Skeletal muscle cell (primary cell): ENCODE measurements around the gene CNOT6.
"Not testable (repeated sequence)": the region's sequence is repeated elsewhere in the genome, so short reads cannot be mapped to it uniquely, and the experiment has no call there.

Source experiments
- DNase-seq: peaks from one replicate; pipeline ENCODE4 v3.0.0-alpha.2; 2010; ENCODE audit warnings: low read depth
- H3K4me3 ChIP-seq: 2 replicates; pipeline ENCODE4 v1.5.1; 2011; ENCODE audit warnings: low read depth, mild to moderate bottlenecking, control low read depth, low read length, moderate library complexity

The CNOT6 gene

GRCh38 chr5:180500300-180500699, 6.1 kb downstream of the CNOT6 start:
- DNase-seq, H3K4me3 ChIP-seq: not testable (repeated sequence)

- no peak overlapping the region for H3K4me3 ChIP-seq
- no peak for DNase-seq
These were observed 13.5 kb downstream of the CNOT6 start for GRCh38 chr5:180507661-180508060.

GRCh38 chr5:180515294-180515693, 21.1 kb downstream of the CNOT6 start:
- no peak overlapping the region for H3K4me3 ChIP-seq
- DNase-seq = no peak

GRCh38 chr5:180515974-180516373, 21.8 kb downstream of the CNOT6 start:
- not testable (repeated sequence) for H3K4me3 ChIP-seq, DNase-seq

- no peak overlapping the region for H3K4me3 ChIP-seq
- DNase-seq = no peak
These were observed 22.3 kb downstream of the CNOT6 start for GRCh38 chr5:180516440-180516839.

GRCh38 chr5:180519098-180519497, 24.9 kb downstream of the CNOT6 start:
- DNase-seq = no peak

GRCh38 chr5:180521101-180521500, 26.9 kb downstream of the CNOT6 start:
- no peak overlapping the region for H3K4me3 ChIP-seq
- DNase-seq = no peak

More at GRCh38 chr5:180519098-180519497, 24.9 kb downstream of the CNOT6 start:
- no peak overlapping the region for H3K4me3 ChIP-seq

- no peak for DNase-seq
These were observed 27.4 kb downstream of the CNOT6 start for GRCh38 chr5:180521591-180521990.

GRCh38 chr5:180522330-180522729, 28.2 kb downstream of the CNOT6 start:
- no peak overlapping the region for H3K4me3 ChIP-seq
- DNase-seq = no peak

More at GRCh38 chr5:180521591-180521990, 27.4 kb downstream of the CNOT6 start:
- no peak overlapping the region for H3K4me3 ChIP-seq

- H3K4me3 ChIP-seq = no peak overlapping the region
- DNase-seq = peak; percentile 41
These were observed 29.7 kb downstream of the CNOT6 start for GRCh38 chr5:180523629-180524466.

GRCh38 chr5:180525399-180525798, 31.2 kb downstream of the CNOT6 start:
- H3K4me3 ChIP-seq = no peak overlapping the region

GRCh38 chr5:180526269-180526668, 32.1 kb downstream of the CNOT6 start:
- DNase-seq = no peak
- no peak overlapping the region for H3K4me3 ChIP-seq

More at GRCh38 chr5:180525399-180525798, 31.2 kb downstream of the CNOT6 start:
- DNase-seq = no peak

- no peak overlapping the region for H3K4me3 ChIP-seq
- no peak for DNase-seq
These were observed 33.5 kb downstream of the CNOT6 start for GRCh38 chr5:180527659-180528058.

- not testable (repeated sequence) for DNase-seq, H3K4me3 ChIP-seq
These were observed 36.9 kb downstream of the CNOT6 start for GRCh38 chr5:180531036-180531585.

- no peak for DNase-seq
- H3K4me3 ChIP-seq = no peak overlapping the region
These were observed 38.1 kb downstream of the CNOT6 start for GRCh38 chr5:180532268-180532667.

- no peak for DNase-seq
- H3K4me3 ChIP-seq = no peak overlapping the region
These were observed 39.7 kb downstream of the CNOT6 start for GRCh38 chr5:180533845-180534244.

GRCh38 chr5:180535573-180535972, 41.4 kb downstream of the CNOT6 start:
- no peak for DNase-seq
- no peak overlapping the region for H3K4me3 ChIP-seq

GRCh38 chr5:180540050-180540694, 46.0 kb downstream of the CNOT6 start:
- DNase-seq = no peak
- no peak overlapping the region for H3K4me3 ChIP-seq

- no peak for DNase-seq
- no peak overlapping the region for H3K4me3 ChIP-seq
These were observed 47.5 kb downstream of the CNOT6 start for GRCh38 chr5:180541710-180542109.

GRCh38 chr5:180545248-180545647, 51.1 kb downstream of the CNOT6 start:
- H3K4me3 ChIP-seq = no peak overlapping the region
- DNase-seq = no peak
